ENCODE results near the gene UBL5. TPM values are rescaled to one million over a fixed set of nuclear protein-coding genes. Genes with fewer than 3 reads are reported as not detected.

Gene UBL5
- 78.5 and 136 TPM in 2 replicates for total RNA-seq

DNA sequence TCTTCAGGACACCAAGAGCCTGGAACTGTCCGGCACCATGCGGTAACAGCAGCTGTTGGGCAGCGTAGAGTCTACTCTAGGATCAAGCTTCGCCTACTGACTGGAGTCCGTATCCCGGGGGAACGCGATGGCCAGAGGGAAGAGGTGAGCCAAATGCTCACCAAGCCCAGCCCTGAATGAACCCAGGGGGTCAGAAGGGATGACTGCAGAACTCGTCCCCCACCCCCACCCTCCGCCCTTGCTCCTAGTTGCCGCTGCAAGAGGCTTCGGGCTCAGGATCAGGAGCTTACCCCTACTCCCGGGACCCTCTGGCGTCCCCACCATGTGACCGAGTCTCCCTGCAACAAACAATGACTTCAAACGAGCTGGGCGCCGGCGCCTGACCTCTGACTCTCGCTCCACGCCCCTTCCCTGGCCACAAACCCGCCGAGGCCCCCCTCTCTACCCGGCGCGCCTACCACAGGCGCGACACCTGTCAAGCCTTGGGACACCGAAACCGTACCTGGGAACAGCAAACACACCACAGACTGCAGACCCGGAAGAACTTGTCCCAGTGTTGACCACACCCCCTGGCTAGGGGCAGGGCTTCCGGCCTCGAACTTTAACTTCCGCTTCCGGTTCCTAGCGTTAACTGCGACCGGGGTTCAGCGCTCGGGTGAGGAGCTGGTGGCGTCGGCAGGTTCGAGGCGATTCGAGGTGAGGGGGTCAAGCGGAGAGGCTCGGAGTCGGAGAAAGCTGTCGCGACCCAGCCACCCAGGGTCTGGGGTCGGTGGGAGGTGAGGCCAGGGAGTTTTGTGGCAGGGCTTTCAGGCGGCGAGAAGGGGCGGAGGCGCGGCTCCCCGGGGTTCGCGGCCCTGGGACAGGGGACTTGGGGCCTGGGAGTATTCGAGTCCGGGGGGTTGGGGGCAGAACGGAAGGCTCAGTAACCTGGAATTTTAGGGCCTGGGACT lies at the start of gene UBL5:
Gene UBL5 (plus strand): TSS at position 630 of the 950 bp plus-strand sequence. CDS start 420 bp downstream, outside the sequence.

DNA sequence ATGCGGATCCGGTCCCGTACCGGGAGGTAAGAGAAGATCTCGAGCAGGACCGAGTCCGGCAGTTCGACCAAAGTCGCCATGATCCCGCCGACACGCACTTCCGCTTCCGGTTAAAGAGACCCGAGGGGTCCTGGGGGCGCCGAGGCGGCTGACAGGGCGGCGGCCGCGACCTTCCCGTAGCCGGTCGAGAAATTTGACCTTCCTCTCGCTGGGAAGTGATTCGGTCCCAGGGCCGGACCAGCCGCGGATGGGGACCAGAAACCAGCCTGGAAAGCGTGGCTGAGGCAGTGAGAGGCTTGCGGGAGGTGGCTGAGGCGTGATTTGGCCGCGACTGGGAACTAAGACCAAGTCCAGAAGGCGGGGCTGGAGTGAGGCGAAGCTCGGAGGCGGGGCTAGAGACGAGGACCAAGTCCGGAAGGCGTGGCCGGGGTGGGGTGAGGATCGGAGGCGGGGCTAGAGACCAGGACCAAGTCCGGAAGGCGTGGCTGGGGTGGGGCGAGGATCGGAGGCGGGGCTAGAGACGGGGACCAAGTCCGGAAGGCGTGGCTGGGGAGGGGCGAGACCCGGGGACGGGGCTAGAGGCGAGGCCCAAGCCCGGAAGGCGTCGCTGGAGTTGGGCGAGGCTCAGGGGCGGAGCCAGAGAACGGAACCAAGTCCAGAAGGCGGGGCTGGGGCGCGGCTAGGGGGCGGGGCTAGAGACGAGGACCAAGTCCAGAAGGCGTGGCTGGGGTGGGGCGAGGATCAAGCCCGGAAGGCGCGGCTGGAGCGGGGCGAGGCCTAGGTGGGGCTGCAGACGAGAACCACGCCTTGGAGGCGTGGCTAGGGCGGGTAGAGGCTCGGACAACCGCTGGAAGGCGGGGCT lies 8.8 kb upstream of the UBL5 start, which contains the start of gene FBXL12:
Gene FBXL12 (minus strand): TSS at position 346 of the 862 bp plus-strand sequence. CDS start 266 bp downstream, at position 80.

DNA sequence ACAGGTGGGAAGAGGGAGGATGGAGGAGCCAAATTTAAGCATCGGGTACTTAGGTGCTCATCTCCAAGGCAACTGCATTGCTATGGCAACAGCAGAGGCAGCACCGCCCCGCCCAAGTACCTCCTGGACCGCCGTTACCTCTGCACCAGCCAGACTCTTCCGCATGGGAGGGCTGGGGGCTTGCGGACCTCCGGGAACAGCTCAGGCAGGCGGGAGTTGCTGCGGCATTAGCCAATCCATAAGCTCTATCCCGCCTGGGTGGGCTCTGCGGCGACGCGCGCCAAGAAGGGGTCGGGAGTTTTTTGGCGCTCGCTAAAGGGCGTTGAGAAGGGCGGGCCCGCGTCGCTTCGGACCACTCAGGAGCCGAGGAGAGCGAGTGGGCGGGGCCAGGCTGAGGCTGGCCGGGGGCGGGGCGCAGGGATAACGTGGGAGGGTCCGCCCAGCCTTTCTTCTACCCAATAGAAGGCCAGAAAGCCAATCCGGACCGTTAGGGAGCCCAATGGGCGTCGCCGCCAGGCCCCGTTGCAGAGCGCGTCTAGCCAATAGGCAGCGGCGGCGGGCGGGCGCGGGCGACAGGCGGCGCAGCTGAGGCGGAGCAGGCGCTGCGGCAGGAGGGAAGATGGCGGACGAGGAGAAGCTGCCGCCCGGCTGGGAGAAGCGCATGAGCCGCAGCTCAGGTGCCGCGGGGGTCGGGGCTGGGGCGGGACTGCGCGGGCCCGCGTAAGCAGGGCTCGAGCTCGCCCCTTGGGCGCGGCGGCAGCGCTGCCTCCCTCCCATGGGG lies 7.2 kb downstream of the UBL5 start, which contains the start of gene PIN1:
Gene PIN1 (plus strand): TSS at position 593 of the 781 bp plus-strand sequence. CDS start 27 bp downstream, at position 620.

Small RNA genes lying within 50 kb of the gene (small RNA-seq; reads per million reads assigned to genes)
- gene RF00156: not detected

Other genes with a start within 250 kb of the UBL5 start
- 35.2 and 36.2 TPM in 2 replicates for gene ZNF121, start 243.4 kb upstream of the UBL5 start, total RNA-seq
- gene ZNF561, start 206.7 kb upstream of the UBL5 start, total RNA-seq: 37.0 and 51.0 TPM in 2 replicates
- gene ZNF562, start 152.8 kb upstream of the UBL5 start, total RNA-seq: 41.2 and 43.7 TPM in 2 replicates
- gene ZNF846, start 59.2 kb upstream of the UBL5 start, total RNA-seq: 12.3 and 15.3 TPM in 2 replicates
- 25.7 and 36.7 TPM in 2 replicates for gene FBXL12, start 8.8 kb upstream of the UBL5 start, total RNA-seq
- 56.8 and 68.4 TPM in 2 replicates for gene PIN1, start 7.4 kb downstream of the UBL5 start, total RNA-seq
- 31.9 and 152 TPM in 2 replicates for gene OLFM2, start 108.6 kb downstream of the UBL5 start, total RNA-seq
- gene COL5A3, start 182.6 kb downstream of the UBL5 start, total RNA-seq: 37.6 and 67.5 TPM in 2 replicates
- not detected in 2 replicates for gene RDH8, start 185.6 kb downstream of the UBL5 start, total RNA-seq